Bronchial epithelial cell (primary cell): Measurements from ENCODE around the gene PEMT. TPM values are rescaled to one million over a fixed set of nuclear protein-coding genes. Genes with fewer than 3 reads are reported as not detected.
"Not testable (repeated sequence)": the region's sequence is repeated elsewhere in the genome, so short reads cannot be mapped to it uniquely, and the experiment has no call there.

ENCODE experiments used
- DNase-seq: peaks from one replicate; pipeline ENCODE4 v3.0.0-alpha.2; 2010; ENCODE audit warnings: low read depth
- FAIRE-seq: peaks from 2 replicates; lab custom pipeline; 2011; peaks lifted over from hg19 to GRCh38; lab: Jason Lieb, UNC
- H3K27me3 ChIP-seq: 2 replicates; pipeline ENCODE4 v1.5.1; 2011; ENCODE audit warnings: low read length; ENCODE audit not compliant: control insufficient read depth, insufficient read depth
- H3K36me3 ChIP-seq: 2 replicates; pipeline ENCODE4 v1.5.1; 2011; ENCODE audit warnings: low read length; ENCODE audit not compliant: control insufficient read depth, insufficient read depth
- H3K4me3 ChIP-seq: 2 replicates; pipeline ENCODE4 v1.5.1; 2011; ENCODE audit warnings: mild to moderate bottlenecking, low read depth, low read length, control low read depth
- CTCF ChIP-seq: IDR thresholded peaks from 2 replicates; pipeline ENCODE4 v1.5.1; 2011; ENCODE audit warnings: mild to moderate bottlenecking, moderate library complexity, low read length, control low read depth, inconsistent platforms; ENCODE audit not compliant: insufficient read depth, severe bottlenecking
- total RNA-seq: library from RNA; depleted of rRNA; stranded (reverse); fragments of >200 nt; gene quantifications from 2 replicates; pipeline ENCODE4 v1.2.1, GENCODE V29; 2014

Gene PEMT
- total RNA-seq, 1 donor from 2014 or later, result 23.4 TPM

- H3K36me3 ChIP-seq, result no peaks in the 10 kb centered on the region
- FAIRE-seq (peak; percentile 83), DNase-seq (no peak)
- peaks cover 9% of the 10 kb centered on the region for H3K27me3 ChIP-seq
- no peak for TF ChIP-seq CTCF
- no peak overlapping the region for H3K4me3 ChIP-seq
Observed at GRCh38 chr17:17467720-17468119, 123.8 kb downstream of the PEMT start.

GRCh38 chr17:17467016-17467415 is 124.5 kb downstream of the PEMT start:
- TF ChIP-seq CTCF, result no peak
- FAIRE-seq, result no peak
- Histone ChIP-seq H3K4me3 (no peak overlapping the region), H3K36me3 (no peaks in the 10 kb centered on the region), H3K27me3 (peaks cover 9% of the 10 kb centered on the region)
- no peak for DNase-seq

- FAIRE-seq (no peak), DNase-seq (no peak)
- Histone ChIP-seq H3K4me3 (no peak overlapping the region), H3K36me3 (no peaks in the 10 kb centered on the region), H3K27me3 (peaks cover 9% of the 10 kb centered on the region)
- no peak for TF ChIP-seq CTCF
Observed at GRCh38 chr17:17466511-17466910, 125.0 kb downstream of the PEMT start.

GRCh38 chr17:17465878-17466277 is 125.6 kb downstream of the PEMT start:
- H3K27me3 ChIP-seq, FAIRE-seq, H3K36me3 ChIP-seq, H3K4me3 ChIP-seq: not testable (repeated sequence)
- peak; percentile 46 for DNase-seq

GRCh38 chr17:17463821-17464220 is 127.7 kb downstream of the PEMT start:
- FAIRE-seq, result no peak
- TF ChIP-seq CTCF, result no peak
- Histone ChIP-seq H3K4me3 (no peak overlapping the region), H3K36me3 (no peaks in the 10 kb centered on the region), H3K27me3 (peaks cover 5% of the 10 kb centered on the region)
- no peak for DNase-seq

GRCh38 chr17:17462048-17462824 is 129.3 kb downstream of the PEMT start:
- H3K27me3 ChIP-seq, result peaks cover 5% of the 10 kb centered on the region
- DNase-seq (no peak), FAIRE-seq (no peak)
- H3K36me3 ChIP-seq, result no peaks in the 10 kb centered on the region
- no peak overlapping the region for H3K4me3 ChIP-seq
- TF ChIP-seq CTCF, result no peak
